ENCODE measurements around the gene ZMYND19.
"Not testable (repeated sequence)": the region's sequence is repeated elsewhere in the genome, so short reads cannot be mapped to it uniquely, and the experiment has no call there.

The ZMYND19 gene

GRCh38 chr9:137590469-137591383 lies at the start of gene ZMYND19:
Gene ZMYND19, minus strand, starts transcription at chr9:137590512. Its CDS starts 249 bp downstream, at chr9:137590263.
- DNase-seq (ENCODE audit: low read depth) = peak; percentile 87

DNA sequence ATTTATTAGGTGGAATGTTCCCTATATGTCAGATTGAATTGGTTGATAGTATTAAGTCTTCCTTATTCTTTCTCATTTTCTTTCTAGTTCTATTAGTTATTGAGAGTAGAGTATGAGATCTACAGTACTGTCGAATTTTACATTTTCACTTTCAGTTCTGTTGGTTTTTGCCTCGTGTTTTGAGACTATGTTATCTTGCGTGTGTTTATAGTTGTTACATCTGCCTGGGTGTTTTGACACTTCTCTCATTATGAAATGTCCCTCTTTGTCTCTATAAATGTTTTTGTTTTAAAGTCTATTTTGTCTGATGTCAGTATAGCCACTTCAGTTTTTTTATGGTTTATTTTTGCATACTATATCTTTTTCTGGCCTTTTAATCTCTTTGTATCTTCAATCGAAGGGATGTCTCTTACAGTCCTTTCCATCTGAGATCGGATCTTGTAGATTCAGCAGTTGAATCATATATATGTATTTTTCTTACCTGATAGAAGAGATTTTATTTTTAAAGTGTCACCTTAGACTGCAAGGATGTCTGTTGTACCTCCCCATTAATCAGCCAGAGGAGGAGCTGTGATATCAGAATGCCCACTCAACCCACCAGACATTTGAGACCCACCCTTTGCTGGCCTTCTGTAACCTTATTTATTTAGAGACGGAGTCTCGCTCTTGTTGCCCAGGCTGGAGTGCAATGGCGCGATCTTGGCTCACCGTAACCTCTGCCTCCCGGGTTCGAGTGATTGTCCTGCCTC lies 49.2 kb upstream of the ZMYND19 start:
- DNase-seq (ENCODE audit: low read depth) = peak; percentile 19

- no peak for DNase-seq (ENCODE audit: low read depth)
Observed at GRCh38 chr9:137638680-137639079, 48.4 kb upstream of the ZMYND19 start.

GRCh38 chr9:137634016-137634415 lies 43.7 kb upstream of the ZMYND19 start:
- no peak for DNase-seq (ENCODE audit: low read depth)

- no peak for DNase-seq (ENCODE audit: low read depth)
Observed at GRCh38 chr9:137632230-137633161, 42.2 kb upstream of the ZMYND19 start.

- DNase-seq (ENCODE audit: low read depth) = no peak
Observed at GRCh38 chr9:137631345-137632229, 41.3 kb upstream of the ZMYND19 start.

- DNase-seq (ENCODE audit: low read depth) = peak; percentile 44
Observed at GRCh38 chr9:137630679-137631078, 40.4 kb upstream of the ZMYND19 start.

GRCh38 chr9:137630126-137630525 lies 39.8 kb upstream of the ZMYND19 start:
- peak; percentile 24 for DNase-seq (ENCODE audit: low read depth)

DNA sequence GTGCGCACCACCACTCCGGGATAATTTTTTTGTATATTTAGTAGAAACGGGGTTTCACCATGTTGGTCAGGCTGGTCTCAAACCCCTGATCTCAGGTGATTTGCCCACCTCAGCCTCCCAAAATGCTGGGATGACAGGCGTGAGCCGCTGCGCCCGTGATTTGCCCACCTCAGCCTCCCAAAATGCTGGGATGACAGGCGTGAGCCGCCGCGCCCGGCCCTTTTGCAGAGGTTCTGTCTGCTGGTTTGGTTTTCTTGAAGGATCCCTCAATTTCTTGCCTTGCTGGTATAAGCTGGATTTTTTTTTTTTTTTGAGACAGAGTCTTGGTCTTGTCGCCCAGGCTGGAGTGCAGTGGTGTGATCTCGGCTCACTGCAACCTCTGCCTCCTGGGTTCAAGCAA lies 37.1 kb upstream of the ZMYND19 start:
- not testable (repeated sequence) for DNase-seq (ENCODE audit: low read depth)

DNA sequence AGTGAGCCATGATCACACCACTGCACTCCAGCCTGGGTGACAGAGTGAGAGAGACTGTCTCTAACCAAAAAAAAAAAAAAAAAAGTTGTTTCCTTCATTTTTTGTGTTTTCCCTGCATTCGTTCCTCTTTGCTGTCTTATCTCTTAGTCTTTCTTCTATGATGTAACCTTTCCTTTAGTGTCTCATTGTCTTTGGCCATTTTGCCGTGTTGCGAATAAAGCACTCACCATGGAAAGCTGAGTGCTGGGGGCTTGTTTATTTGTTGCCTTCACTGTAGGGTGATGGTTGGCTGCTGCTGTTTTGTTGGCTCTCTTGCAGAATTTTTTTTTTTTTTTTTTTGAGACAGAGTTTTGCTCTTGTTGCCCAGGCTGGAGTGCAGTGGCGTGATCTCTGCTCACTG lies 36.2 kb upstream of the ZMYND19 start:
- no peak for DNase-seq (ENCODE audit: low read depth)

DNA sequence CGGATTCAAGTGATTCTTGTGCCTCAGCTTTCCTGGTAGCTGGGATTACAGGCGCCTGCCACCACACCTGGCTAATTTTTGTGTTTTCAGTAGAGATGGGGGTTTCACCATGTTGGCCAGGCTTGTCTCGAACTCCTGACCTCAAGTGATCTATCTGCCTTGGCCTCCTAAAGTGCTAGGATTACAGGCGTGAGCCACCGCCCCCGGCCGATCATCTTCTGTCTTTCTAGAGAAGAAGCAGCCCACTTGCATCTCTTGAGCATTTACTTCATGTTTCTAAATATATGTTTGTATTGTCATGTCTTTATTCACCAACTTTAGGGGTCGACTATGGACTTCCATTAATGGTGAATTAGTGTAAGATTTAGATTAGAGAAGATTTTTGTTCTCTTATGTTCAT lies 31.9 kb upstream of the ZMYND19 start:
- not testable (repeated sequence) for DNase-seq (ENCODE audit: low read depth)

GRCh38 chr9:137621131-137621757 lies 30.9 kb upstream of the ZMYND19 start:
- DNase-seq (ENCODE audit: low read depth) = peak; percentile 33

DNA sequence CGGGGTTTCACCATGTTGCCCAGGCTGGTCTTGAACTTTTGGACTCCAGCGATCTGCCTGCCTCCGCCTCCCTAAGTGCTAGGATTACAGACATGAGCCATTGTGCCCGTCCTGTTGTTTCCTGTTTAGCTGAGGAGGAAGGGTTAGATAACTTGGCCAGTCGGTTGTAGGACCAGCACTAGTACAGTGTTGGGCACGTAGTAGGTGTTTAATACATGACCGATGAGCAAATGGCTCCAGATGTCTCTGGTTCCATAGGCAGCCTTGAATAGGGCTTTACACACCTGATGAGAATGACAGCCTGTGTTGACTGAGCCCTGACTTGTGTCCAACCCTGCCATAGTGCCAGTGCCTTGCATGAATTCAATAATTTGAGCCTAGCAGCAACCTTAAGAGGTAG lies 30.3 kb upstream of the ZMYND19 start:
- DNase-seq (ENCODE audit: low read depth) = no peak

DNA sequence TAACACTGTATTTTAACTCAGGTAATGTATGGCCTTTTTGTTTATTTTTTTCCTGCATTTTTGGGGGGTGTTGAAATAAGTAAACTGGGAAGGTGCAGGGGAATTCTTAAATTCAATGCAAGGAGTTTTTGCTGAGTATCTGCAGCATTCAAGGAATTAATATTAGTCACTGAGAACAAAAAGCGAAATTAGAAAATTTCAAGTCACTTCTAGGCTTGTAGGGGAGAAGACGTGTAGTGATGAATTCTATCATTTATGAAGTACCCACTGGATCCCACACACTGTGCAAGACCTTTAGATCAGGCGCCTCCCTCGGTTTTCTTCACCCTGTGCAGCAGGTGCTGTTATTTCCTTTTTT lies 29.7 kb upstream of the ZMYND19 start:
- no peak for DNase-seq (ENCODE audit: low read depth)

GRCh38 chr9:137619240-137620047 lies 29.1 kb upstream of the ZMYND19 start:
- DNase-seq (ENCODE audit: low read depth) = peak; percentile 61

DNA sequence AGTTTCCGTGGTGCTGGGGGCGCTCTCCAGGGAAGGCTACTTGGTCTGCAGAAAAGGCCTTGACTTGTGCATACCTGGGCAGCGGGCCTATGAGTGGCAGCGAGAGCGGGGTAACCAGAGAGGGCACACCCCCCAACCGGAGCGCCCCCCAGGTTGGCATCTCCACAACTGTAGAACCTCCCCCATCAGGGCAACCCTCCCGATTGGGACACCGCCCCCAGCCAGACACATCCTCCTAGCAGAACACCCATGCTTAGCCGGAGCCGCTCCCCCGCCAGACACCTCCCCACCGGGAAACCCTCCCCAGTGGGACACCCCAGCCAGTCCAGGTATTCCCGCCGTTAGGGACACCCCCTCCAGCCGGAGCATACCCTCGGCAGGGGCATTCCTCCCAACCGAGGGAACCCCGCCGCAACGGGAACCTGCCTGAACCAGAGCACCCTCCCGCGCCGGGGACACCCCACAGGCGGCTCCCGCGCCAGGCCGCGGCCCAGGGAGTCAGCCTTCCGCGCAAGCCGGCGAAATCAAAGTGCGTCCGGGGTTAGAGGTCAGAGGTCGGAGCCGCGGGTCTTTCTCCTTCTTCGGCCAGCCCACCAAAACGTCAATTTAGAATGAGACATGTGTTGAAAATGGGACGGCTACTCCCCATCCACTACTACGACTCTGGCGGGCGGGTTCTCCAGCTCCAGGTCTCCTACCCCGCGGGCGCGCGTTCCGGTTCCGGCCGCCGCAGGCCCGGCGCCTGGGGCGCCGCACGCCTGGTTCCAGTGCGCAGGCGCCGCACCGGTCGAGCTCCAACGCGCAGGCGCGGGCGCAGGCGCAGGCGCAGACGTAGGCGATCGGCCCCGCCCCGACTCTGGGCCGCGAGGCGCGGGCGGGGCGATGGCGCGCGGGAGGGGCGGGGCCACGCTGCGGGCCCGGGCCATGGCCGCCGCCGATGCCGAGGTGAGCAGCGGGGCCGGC lies 28.1 kb upstream of the ZMYND19 start, which contains the start of gene EHMT1:
TSS of gene EHMT1 (plus strand) at position 901 of the 963 bp plus-strand sequence. CDS start at position 925, 24 bp downstream.
- peak; percentile 85 for DNase-seq (ENCODE audit: low read depth)

DNA sequence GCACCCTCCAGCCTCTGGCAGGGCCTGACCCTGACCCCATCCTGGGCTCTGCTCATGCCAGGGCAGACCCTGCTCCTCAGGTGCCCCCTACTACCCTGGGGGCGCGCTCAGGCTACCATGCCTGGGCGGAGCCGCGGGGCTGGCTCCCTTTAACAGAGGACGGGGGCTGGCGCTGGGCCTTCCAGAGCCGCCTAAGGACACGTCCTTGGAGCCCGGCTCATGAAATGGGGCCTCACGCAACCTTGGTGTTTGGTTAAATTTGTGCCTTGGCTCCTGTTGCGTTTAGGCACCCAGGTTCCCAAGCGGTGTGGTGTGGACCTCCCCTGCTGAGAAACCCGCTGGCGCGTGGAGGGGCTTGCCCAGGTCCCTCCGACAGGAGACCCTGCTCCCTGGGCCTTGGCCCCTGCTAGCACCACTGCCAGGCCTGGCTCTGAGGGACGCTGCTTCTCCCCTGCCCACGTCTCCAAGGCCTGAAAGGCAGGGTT lies 25.1 kb upstream of the ZMYND19 start:
- no peak for DNase-seq (ENCODE audit: low read depth)

All from EH (cell line).